ENCODE data around the gene CBL.
A peak's percentile ranks its signal among the peaks of the same experiment; 100 is the strongest.
"Not testable (repeated sequence)": the region's sequence is repeated elsewhere in the genome, so short reads cannot be mapped to it uniquely, and the experiment has no call there.

Gene CBL
- 98.4 to 152 (median 134) reads per million in 4 experiments for total RNA-seq

- peak; percentile 96 for DNase-seq
Observed at GRCh38 chr11:119205574-119206510, at the start of gene CBL. CBL (plus strand) TSS chr11:119206339; CDS start chr11:119206418, 79 bp downstream.

GRCh38 chr11:119156496-119156895, 49.6 kb upstream of the CBL start:
- no peak for DNase-seq

- no peak for DNase-seq
Observed at GRCh38 chr11:119157063-119157462, 49.1 kb upstream of the CBL start.

- no peak for DNase-seq
Observed at GRCh38 chr11:119158467-119158866, 47.7 kb upstream of the CBL start.

GRCh38 chr11:119160151-119160550, 46.0 kb upstream of the CBL start:
- no peak for DNase-seq

- DNase-seq, result no peak
Observed at GRCh38 chr11:119161871-119162270, 44.3 kb upstream of the CBL start.

GRCh38 chr11:119166368-119167076, 39.6 kb upstream of the CBL start:
- DNase-seq, result no peak

- not testable (repeated sequence) for DNase-seq
Observed at GRCh38 chr11:119167077-119167458, 39.1 kb upstream of the CBL start.

GRCh38 chr11:119167933-119168332, 38.2 kb upstream of the CBL start:
- no peak for DNase-seq

- DNase-seq, result peak; percentile 61
Observed at GRCh38 chr11:119168471-119169281, 37.5 kb upstream of the CBL start, which contains the start of gene NLRX1. NLRX1 (plus strand) TSS chr11:119168725; CDS start chr11:119171404, 2,679 bp downstream.

GRCh38 chr11:119169282-119169719, 36.8 kb upstream of the CBL start:
- no peak for DNase-seq

GRCh38 chr11:119172513-119172912, 33.6 kb upstream of the CBL start:
- DNase-seq, result no peak

- DNase-seq, result no peak
Observed at GRCh38 chr11:119173453-119173852, 32.7 kb upstream of the CBL start.

GRCh38 chr11:119175493-119176077, 30.6 kb upstream of the CBL start:
- DNase-seq, result no peak

- DNase-seq, result no peak
Observed at GRCh38 chr11:119178166-119178680, 27.9 kb upstream of the CBL start.

- no peak for DNase-seq
Observed at GRCh38 chr11:119179342-119179741, 26.8 kb upstream of the CBL start.

GRCh38 chr11:119179983-119180382, 26.2 kb upstream of the CBL start:
- no peak for DNase-seq

GRCh38 chr11:119180729-119181676, 25.1 kb upstream of the CBL start:
- DNase-seq, result no peak

- DNase-seq, result no peak
Observed at GRCh38 chr11:119181677-119182412, 24.3 kb upstream of the CBL start.

GRCh38 chr11:119184399-119184798, 21.7 kb upstream of the CBL start:
- DNase-seq, result not testable (repeated sequence)

Measured in effector CD8-positive, alpha-beta T cell (primary cell).